Measurements from ENCODE around the gene CTNND1.
"Not testable (repeated sequence)": the region's sequence is repeated elsewhere in the genome, so short reads cannot be mapped to it uniquely, and the experiment has no call there.

CTNND1 gene

DNA sequence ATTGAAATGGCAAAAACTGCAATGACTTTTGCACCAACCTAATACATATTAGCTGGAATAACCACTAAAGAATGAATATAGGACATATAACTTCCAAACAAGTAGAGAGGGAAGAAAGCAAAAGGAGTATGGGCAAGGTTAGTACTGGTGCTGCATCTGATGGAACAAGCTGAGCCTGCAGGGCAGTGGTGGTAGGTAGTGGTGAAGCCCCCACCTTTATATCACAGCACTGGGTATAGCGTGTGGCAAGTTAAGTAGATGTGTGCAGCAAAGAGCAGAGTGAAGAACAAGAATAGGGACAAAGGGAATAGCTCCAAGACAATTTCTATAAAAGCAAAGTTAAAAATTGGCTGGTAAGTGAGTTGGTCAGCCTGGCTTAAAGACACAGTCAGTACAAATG lies 62.3 kb downstream of the CTNND1 start:
- TF ChIP-seq, protein P1, sequence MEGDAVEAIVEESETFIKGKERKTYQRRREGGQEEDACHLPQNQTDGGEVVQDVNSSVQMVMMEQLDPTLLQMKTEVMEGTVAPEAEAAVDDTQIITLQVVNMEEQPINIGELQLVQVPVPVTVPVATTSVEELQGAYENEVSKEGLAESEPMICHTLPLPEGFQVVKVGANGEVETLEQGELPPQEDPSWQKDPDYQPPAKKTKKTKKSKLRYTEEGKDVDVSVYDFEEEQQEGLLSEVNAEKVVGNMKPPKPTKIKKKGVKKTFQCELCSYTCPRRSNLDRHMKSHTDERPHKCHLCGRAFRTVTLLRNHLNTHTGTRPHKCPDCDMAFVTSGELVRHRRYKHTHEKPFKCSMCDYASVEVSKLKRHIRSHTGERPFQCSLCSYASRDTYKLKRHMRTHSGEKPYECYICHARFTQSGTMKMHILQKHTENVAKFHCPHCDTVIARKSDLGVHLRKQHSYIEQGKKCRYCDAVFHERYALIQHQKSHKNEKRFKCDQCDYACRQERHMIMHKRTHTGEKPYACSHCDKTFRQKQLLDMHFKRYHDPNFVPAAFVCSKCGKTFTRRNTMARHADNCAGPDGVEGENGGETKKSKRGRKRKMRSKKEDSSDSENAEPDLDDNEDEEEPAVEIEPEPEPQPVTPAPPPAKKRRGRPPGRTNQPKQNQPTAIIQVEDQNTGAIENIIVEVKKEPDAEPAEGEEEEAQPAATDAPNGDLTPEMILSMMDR (conservative IDR thresholded peaks at IDR 0.05; ENCODE audit: low read depth), result no peak
- CTCF ChIA-PET, result no interaction called here
- POLR2A ChIA-PET (ENCODE audit: low non-redundant PET), result no interaction called here

DNA sequence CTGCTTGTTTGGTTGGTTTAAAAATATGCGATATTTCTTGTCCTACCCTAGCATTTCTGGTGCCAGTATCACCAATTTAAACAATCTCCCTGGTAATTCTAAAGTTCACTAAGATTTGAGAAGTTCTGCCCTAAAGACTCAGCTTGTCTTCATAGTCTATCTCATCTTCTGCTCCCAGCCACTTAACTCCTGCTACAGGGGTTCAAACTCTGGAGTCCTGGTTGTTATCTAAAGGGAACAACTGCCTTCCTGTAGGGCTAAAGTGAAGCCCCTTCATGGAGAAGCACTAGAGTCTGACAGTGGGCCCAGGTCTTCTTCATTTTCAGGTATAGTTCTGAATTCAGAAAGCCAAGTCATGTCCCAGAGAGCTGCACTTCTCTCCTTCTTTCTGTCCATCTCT lies 73.2 kb downstream of the CTNND1 start:
- ChIA-PET POLR2A (ENCODE audit: low non-redundant PET) (no interaction called here), CTCF (interaction anchor here (0.6 kb wide), 1 partner anchor 102 kb away, joined by 5 read pairs; no protein-coding TSS in a partner anchor)
- DNase-seq (ENCODE audit: low spot score), result no peak
- TF ChIP-seq, protein P1 (conservative IDR thresholded peaks at IDR 0.05; ENCODE audit: low read depth), result no peak
- no peak overlapping the region for H3K27ac ChIP-seq

More for the DNA sequence above, 62.3 kb downstream of the CTNND1 start:
- DNase-seq (ENCODE audit: low spot score), result no peak
- no peak overlapping the region for H3K27ac ChIP-seq

DNA sequence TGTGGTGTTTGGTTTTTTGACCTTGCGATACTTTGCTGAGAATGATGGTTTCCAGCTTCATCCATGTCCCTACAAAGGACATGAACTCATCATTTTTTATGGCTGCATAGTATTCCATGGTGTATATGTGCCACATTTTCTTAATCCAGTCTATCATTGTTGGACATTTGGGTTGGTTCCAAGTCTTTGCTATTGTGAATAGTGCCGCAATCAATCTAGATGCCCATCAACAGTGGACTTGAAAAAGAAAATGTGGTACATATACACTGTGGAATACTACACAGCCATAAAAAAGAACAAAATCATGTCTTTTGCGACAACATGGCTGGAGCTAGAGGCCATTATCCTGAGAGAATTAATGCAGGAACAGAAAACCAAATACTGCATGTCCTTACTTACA lies 77.0 kb downstream of the CTNND1 start:
- POLR2A ChIA-PET (ENCODE audit: low non-redundant PET); DNase-seq (ENCODE audit: low spot score); CTCF ChIA-PET; H3K27ac ChIP-seq: not testable (repeated sequence)

DNA sequence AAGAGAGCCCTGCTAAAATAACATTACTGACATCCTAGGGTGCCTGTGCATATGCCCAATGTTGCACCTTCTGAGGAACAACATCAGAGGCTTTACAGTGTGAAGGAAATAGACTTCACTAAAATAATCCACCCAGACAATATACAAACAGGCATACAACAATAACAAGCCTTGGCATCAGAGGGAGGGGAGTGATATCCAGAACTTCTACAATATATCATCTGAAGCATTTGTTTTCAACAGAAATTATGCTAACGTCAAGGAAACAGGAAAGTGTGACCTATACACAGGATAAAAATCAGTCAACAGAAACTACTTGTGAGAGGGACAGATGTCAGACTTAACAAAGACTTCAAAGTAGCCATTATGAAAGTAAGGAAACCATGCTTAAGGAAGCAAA lies 81.3 kb downstream of the CTNND1 start:
- no peak overlapping the region for H3K27ac ChIP-seq
- TF ChIP-seq, protein P1 (conservative IDR thresholded peaks at IDR 0.05; ENCODE audit: low read depth), result no peak
- POLR2A ChIA-PET (ENCODE audit: low non-redundant PET), result no interaction called here
- CTCF ChIA-PET, result no interaction called here
- no peak for DNase-seq (ENCODE audit: low spot score)

DNA sequence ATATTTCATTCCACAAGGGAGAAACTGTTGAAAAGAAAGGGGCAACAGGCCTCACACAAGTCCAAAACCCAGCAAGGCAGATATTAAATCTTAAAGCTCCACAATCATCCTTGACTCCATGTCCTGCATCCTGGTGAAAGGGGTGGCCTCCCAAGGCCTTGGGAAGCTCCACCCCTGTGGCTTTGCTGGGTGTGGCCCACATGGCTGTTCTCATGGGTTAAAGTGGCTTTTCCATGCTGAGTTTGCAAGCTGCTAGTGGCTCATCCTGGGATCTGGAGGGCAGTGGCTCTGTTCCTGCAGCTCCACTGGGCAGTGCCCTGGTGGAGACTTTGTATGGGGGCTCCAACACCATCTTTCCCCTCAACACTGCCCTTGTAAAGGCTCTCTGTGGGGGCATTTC lies 106.4 kb downstream of the CTNND1 start:
- ChIA-PET CTCF (no interaction called here), POLR2A (ENCODE audit: low non-redundant PET) (no interaction called here)
- no peak overlapping the region for H3K27ac ChIP-seq
- no peak for DNase-seq (ENCODE audit: low spot score)
- TF ChIP-seq, protein P1 (conservative IDR thresholded peaks at IDR 0.05; ENCODE audit: low read depth), result no peak

DNA sequence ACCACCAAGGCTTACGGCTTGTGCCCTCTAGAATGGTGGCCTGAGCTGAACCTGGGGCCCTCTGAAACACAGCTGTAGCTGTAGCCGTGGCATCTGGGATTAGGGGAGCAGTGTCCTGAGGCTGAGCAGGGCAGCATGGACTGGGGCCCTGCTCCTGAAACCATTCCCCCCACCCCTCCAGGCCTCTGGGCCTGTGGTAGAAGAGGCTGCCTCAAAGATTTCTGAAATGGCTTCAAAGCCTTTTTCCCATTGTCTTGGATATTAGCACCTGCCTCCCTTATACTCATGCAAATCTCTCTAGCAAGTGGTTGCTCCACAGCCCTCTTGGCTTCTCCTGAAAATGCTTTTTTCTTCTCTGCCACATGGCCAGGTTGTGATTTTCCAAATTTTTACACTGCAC lies 106.9 kb downstream of the CTNND1 start:
- POLR2A ChIA-PET (ENCODE audit: low non-redundant PET), result no interaction called here
- DNase-seq (ENCODE audit: low spot score), result no peak
- no peak overlapping the region for H3K27ac ChIP-seq
- CTCF ChIA-PET, result no interaction called here
- TF ChIP-seq, protein P1 (conservative IDR thresholded peaks at IDR 0.05; ENCODE audit: low read depth), result no peak
